T-helper 1 cell treated with Interleukin-12 subunit alpha and Interleukin-12 subunit beta and Interleukin-4 antibody, amounts not matched to agents 30 ng/mL and 1 ng/mL, for 36 hours (primary cell): ENCODE results near the gene ERVMER34-1. TPM values are rescaled to one million over a fixed set of nuclear protein-coding genes. Genes with fewer than 3 reads are reported as not detected.

ENCODE experiments used
- total RNA-seq: library from RNA; stranded (reverse); gene quantifications from 2 replicates; pipeline ENCODE4 v1.2.3, GENCODE V29; 2022

The ERVMER34-1 gene
- total RNA-seq, 1 donor from 2014 or later, result not detected

Other genes starting within 250 kb of the ERVMER34-1 start
- 9.6 and 11.2 TPM in 2 replicates for gene USP46, start 92.1 kb downstream of the ERVMER34-1 start, total RNA-seq
- gene RASL11B, start 110.9 kb upstream of the ERVMER34-1 start, total RNA-seq, result 0.17 TPM in 2 replicates